Natural killer cell treated with Interleukin-12 subunit alpha and Interleukin-12 subunit beta and Interleukin-15 and Interleukin-18, amount 100 ng/mL, for 72 hours (primary cell): Measurements from ENCODE around the gene MED26. TPM values are rescaled to one million over a fixed set of nuclear protein-coding genes. Genes with fewer than 3 reads are reported as not detected.
A peak's percentile ranks its signal among the peaks of the same experiment; 100 is the strongest.

Source experiments
- ATAC-seq, 2 donors: fragments of 150-1000 bp; cut with Tn5 transposase in 1 of 2; sonication (Bioruptor Pico), chemical (Tn5 transposase) in 1 of 2; 2 replicates each; pipeline ENCODE4 v1.10.0; 2021
- DNase-seq: peaks from one replicate; pipeline ENCODE4 v3.0.0; 2022; ENCODE audit warnings: low spot score
- H3K27ac Mint-ChIP-seq, 2 donors: 1 replicate in 1 of 2; 2 replicates in 1 of 2; pipeline ENCODE4 v1.8.0; 2022; ENCODE audit warnings: mixed read lengths in 2 of 2, mild to moderate bottlenecking in 1 of 2, moderate library complexity in 1 of 2
- H3K27me3 Mint-ChIP-seq, 2 donors: 1 replicate in 1 of 2; 2 replicates in 1 of 2; pipeline ENCODE4 v1.8.0; 2022; ENCODE audit warnings: mixed read lengths in 2 of 2
- H3K36me3 Mint-ChIP-seq: one replicate; pipeline ENCODE4 v1.8.0; 2022; ENCODE audit warnings: mixed read lengths
- H3K4me1 Mint-ChIP-seq, 2 donors: 1 replicate in 1 of 2; 2 replicates in 1 of 2; pipeline ENCODE4 v1.8.0; 2022; ENCODE audit warnings: low read depth in 2 of 2, mixed read lengths in 2 of 2, mild to moderate bottlenecking in 1 of 2
- H3K4me3 Mint-ChIP-seq: one replicate; pipeline ENCODE4 v1.8.0; 2022; ENCODE audit warnings: mixed read lengths
- H3K9me3 Mint-ChIP-seq: 2 replicates; pipeline ENCODE4 v1.8.0; 2022; ENCODE audit warnings: mixed read lengths
- total RNA-seq, 2 donors: library from RNA; stranded (reverse); gene quantifications; one replicate each; pipeline ENCODE4 v1.2.3, GENCODE V29; 2022

Gene MED26
- total RNA-seq, 2 donors from 2014 or later, result 15.5 to 28.1 TPM

GRCh38 chr19:16631465-16631864, 3.5 kb upstream of the MED26 start:
- no peaks in the 10 kb centered on the region for H3K36me3 Mint-ChIP-seq

GRCh38 chr19:16628984-16629691, 1.1 kb upstream of the MED26 start:
- ATAC-seq (no peak), DNase-seq (no peak)
- peak overlapping the region; percentile 84 to 88 for H3K27ac Mint-ChIP-seq
- no peaks in the 10 kb centered on the region for H3K27me3 Mint-ChIP-seq
- H3K36me3 Mint-ChIP-seq, result no peaks in the 10 kb centered on the region
- no peaks in the 10 kb centered on the region for H3K9me3 Mint-ChIP-seq
- H3K4me1 Mint-ChIP-seq, result peaks cover 30 to 34% of the 10 kb centered on the region in 2 donors
- peak overlapping the region; percentile 89 for H3K4me3 Mint-ChIP-seq

More at GRCh38 chr19:16631465-16631864, 3.5 kb upstream of the MED26 start:
- ATAC-seq (no peak), DNase-seq (no peak)
- Mint-ChIP-seq H3K9me3 (no peaks in the 10 kb centered on the region), H3K27me3 (no peaks in the 10 kb centered on the region), H3K4me1 (peaks cover 15% of the 10 kb centered on the region in 2 donors), H3K4me3 (no peak overlapping the region), H3K27ac (no peak overlapping the region)

- H3K27ac Mint-ChIP-seq, result peak overlapping the region in 1 of 2 donors; percentile 84
- ATAC-seq, result no peak
- H3K4me3 Mint-ChIP-seq, result peak overlapping the region; percentile 92
- no peaks in the 10 kb centered on the region for H3K27me3 Mint-ChIP-seq
- peaks cover 34% of the 10 kb centered on the region in 2 donors for H3K4me1 Mint-ChIP-seq
- no peaks in the 10 kb centered on the region for H3K9me3 Mint-ChIP-seq
- no peak for DNase-seq
- no peaks in the 10 kb centered on the region for H3K36me3 Mint-ChIP-seq
These were observed 149 bp downstream of the MED26 start for GRCh38 chr19:16627928-16628182.

- peaks cover 34% of the 10 kb centered on the region in 2 donors for H3K4me1 Mint-ChIP-seq
- H3K27ac Mint-ChIP-seq, result peak overlapping the region; percentile 85 to 92
- H3K27me3 Mint-ChIP-seq, result no peaks in the 10 kb centered on the region
- no peaks in the 10 kb centered on the region for H3K36me3 Mint-ChIP-seq
- DNase-seq, result no peak
- no peak for ATAC-seq
- H3K9me3 Mint-ChIP-seq, result no peaks in the 10 kb centered on the region
- H3K4me3 Mint-ChIP-seq, result peak overlapping the region; percentile 92
These were observed 644 bp downstream of the MED26 start for GRCh38 chr19:16627193-16627927.

- H3K9me3 Mint-ChIP-seq, result no peaks in the 10 kb centered on the region
- no peaks in the 10 kb centered on the region for H3K36me3 Mint-ChIP-seq
- H3K4me1 Mint-ChIP-seq, result peaks cover 36 to 38% of the 10 kb centered on the region in 2 donors
- H3K27ac Mint-ChIP-seq, result peak overlapping the region; percentile 85 to 92
- peak overlapping the region; percentile 92 for H3K4me3 Mint-ChIP-seq
- ATAC-seq (no peak), DNase-seq (no peak)
- no peaks in the 10 kb centered on the region for H3K27me3 Mint-ChIP-seq
These were observed 1.2 kb downstream of the MED26 start for GRCh38 chr19:16626796-16627192.

GRCh38 chr19:16625163-16625958, 2.6 kb downstream of the MED26 start:
- Mint-ChIP-seq H3K4me3 (peak overlapping the region; percentile 24), H3K27ac (peak overlapping the region; percentile 85 to 92)

GRCh38 chr19:16624236-16624635, 3.8 kb downstream of the MED26 start:
- H3K9me3 Mint-ChIP-seq, result no peaks in the 10 kb centered on the region
- H3K36me3 Mint-ChIP-seq, result no peaks in the 10 kb centered on the region
- H3K4me3 Mint-ChIP-seq, result no peak overlapping the region
- DNase-seq, result no peak
- no peak for ATAC-seq
- H3K4me1 Mint-ChIP-seq, result peaks cover 55 to 56% of the 10 kb centered on the region in 2 donors
- no peak overlapping the region for H3K27ac Mint-ChIP-seq
- no peaks in the 10 kb centered on the region for H3K27me3 Mint-ChIP-seq

More at GRCh38 chr19:16625163-16625958, 2.6 kb downstream of the MED26 start:
- H3K9me3 Mint-ChIP-seq, result no peaks in the 10 kb centered on the region
- no peak for DNase-seq
- ATAC-seq, result no peak
- H3K27me3 Mint-ChIP-seq, result no peaks in the 10 kb centered on the region
- H3K36me3 Mint-ChIP-seq, result no peaks in the 10 kb centered on the region
- peaks cover 48 to 49% of the 10 kb centered on the region in 2 donors for H3K4me1 Mint-ChIP-seq

- no peaks in the 10 kb centered on the region for H3K27me3 Mint-ChIP-seq
- H3K27ac Mint-ChIP-seq, result peak overlapping the region in 1 of 2 donors; percentile 16
- no peaks in the 10 kb centered on the region for H3K36me3 Mint-ChIP-seq
- DNase-seq (no peak), ATAC-seq (no peak)
- no peaks in the 10 kb centered on the region for H3K9me3 Mint-ChIP-seq
- peaks cover 54 to 59% of the 10 kb centered on the region in 2 donors for H3K4me1 Mint-ChIP-seq
- H3K4me3 Mint-ChIP-seq, result no peak overlapping the region
These were observed 4.4 kb downstream of the MED26 start for GRCh38 chr19:16623576-16623975.

GRCh38 chr19:16623066-16623465, 4.9 kb downstream of the MED26 start:
- Mint-ChIP-seq H3K36me3 (no peaks in the 10 kb centered on the region), H3K27me3 (no peaks in the 10 kb centered on the region), H3K4me3 (no peak overlapping the region), H3K9me3 (no peaks in the 10 kb centered on the region), H3K4me1 (peaks cover 54 to 61% of the 10 kb centered on the region in 2 donors), H3K27ac (no peak overlapping the region)
- no peak for DNase-seq
- no peak for ATAC-seq

- Mint-ChIP-seq H3K4me3 (no peak overlapping the region), H3K36me3 (no peaks in the 10 kb centered on the region), H3K27ac (peak overlapping the region in 1 of 2 donors; percentile 54), H3K9me3 (no peaks in the 10 kb centered on the region), H3K27me3 (no peaks in the 10 kb centered on the region), H3K4me1 (peaks cover 56 to 67% of the 10 kb centered on the region in 2 donors)
- DNase-seq (no peak), ATAC-seq (no peak)
These were observed 6.7 kb downstream of the MED26 start for GRCh38 chr19:16621165-16621800.

- no peak overlapping the region for H3K4me3 Mint-ChIP-seq
- H3K9me3 Mint-ChIP-seq, result no peaks in the 10 kb centered on the region
- H3K4me1 Mint-ChIP-seq, result peaks cover 52 to 67% of the 10 kb centered on the region in 2 donors
- no peak overlapping the region for H3K27ac Mint-ChIP-seq
- no peaks in the 10 kb centered on the region for H3K27me3 Mint-ChIP-seq
- H3K36me3 Mint-ChIP-seq, result no peaks in the 10 kb centered on the region
- ATAC-seq (no peak), DNase-seq (no peak)
These were observed 7.4 kb downstream of the MED26 start for GRCh38 chr19:16620584-16620983.

GRCh38 chr19:16620018-16620417, 8.0 kb downstream of the MED26 start:
- Mint-ChIP-seq H3K27ac (peak overlapping the region in 1 of 2 donors; percentile 70), H3K27me3 (no peaks in the 10 kb centered on the region), H3K9me3 (no peaks in the 10 kb centered on the region), H3K4me1 (peaks cover 50 to 65% of the 10 kb centered on the region in 2 donors), H3K36me3 (no peaks in the 10 kb centered on the region), H3K4me3 (no peak overlapping the region)
- ATAC-seq (no peak), DNase-seq (no peak)

GRCh38 chr19:16619457-16619856, 8.5 kb downstream of the MED26 start:
- no peaks in the 10 kb centered on the region for H3K9me3 Mint-ChIP-seq
- H3K4me3 Mint-ChIP-seq, result peak overlapping the region; percentile 30
- no peaks in the 10 kb centered on the region for H3K36me3 Mint-ChIP-seq
- DNase-seq, result no peak
- H3K4me1 Mint-ChIP-seq, result peaks cover 52 to 65% of the 10 kb centered on the region in 2 donors
- H3K27me3 Mint-ChIP-seq, result no peaks in the 10 kb centered on the region
- peak overlapping the region in 1 of 2 donors; percentile 70 for H3K27ac Mint-ChIP-seq
- ATAC-seq, result peak in 1 of 2 donors; percentile 45
